ENCODE measurements around the gene ENOX2.

ENOX2 gene

GRCh38 chrX:130884627-130885026 is 18.4 kb downstream of the ENOX2 start:
- no peak for DNase-seq

DNA sequence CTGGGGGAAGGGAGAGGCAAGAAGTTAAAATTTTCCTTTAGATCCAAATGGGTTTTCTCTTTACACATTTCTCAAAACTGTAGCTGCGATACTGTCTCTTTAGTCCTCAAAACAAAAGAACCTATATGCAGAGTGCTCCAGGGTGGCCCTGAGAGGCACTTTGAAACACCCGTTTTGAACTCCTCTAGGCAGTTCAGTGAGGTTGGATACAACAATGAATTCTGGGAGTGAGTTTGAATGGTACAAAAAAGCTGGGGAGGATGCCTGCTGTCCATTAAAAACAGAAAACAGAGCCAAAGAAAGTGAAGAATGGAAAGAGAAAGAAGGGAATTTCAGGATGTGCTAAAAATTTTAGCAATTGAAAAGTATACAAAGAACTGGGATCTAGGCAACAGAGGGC is 23.1 kb downstream of the ENOX2 start:
- DNase-seq = no peak

GRCh38 chrX:130878350-130879341 is 24.4 kb downstream of the ENOX2 start:
- no peak for DNase-seq

DNA sequence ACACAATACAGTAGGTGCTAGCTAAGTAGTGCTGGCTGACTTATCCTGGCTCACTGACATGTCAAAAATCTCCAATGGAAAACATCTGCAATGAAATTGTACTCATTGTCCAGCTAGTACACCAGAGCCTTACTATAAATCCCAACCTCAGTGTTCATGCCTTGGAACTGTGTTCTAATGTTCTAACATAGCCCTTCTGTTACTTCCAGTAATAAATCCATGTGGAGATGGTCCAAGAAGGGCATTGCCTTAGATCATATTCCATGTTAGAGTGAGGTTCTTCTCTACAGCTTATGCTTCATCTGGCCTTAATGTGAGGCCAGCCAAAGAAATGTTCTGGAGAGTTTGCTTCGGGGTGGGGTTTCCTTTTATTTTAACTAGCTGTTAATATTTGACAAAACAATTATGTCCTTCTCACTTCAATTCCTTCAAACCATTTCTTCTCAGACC is 25.1 kb downstream of the ENOX2 start:
- no peak for DNase-seq

DNA sequence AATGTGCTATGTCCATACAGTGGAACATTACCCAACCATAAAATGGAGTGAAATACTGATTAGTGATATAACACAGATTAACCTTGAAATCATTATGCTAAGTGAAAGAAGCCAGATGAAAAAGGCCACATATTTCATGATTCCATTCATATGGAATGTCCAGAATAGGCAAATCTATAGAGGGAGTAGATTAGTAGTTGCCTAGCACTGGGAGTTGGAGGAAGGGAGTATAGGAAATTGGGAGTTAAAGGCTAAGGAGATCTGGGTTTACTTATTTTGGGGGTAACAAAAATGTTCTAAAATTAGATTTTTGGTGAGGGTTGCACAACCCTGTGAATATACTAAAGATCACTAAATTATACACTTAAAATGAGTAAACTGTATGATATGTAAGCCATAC is 26.8 kb downstream of the ENOX2 start:
- DNase-seq = no peak

DNA sequence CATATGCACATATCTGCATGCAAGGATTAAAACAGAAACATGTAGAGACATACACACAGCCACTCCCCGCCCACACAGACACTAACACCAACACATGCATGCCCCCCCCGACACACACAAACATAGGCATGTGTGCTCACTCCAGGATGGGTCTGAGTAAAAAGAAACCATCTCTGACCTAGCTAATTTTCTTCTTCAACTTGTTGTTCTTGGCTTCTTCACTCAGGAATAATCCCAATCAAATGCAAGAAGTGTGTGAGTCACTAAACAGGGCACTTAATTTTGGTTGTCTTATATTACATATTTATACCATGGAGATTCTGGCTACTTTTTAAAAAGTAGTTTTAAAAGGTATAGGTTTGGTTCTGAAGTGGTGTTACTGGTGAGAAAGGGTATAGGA is 28.3 kb downstream of the ENOX2 start:
- no peak for DNase-seq

GRCh38 chrX:130869239-130869638 is 33.8 kb downstream of the ENOX2 start:
- DNase-seq = no peak

DNA sequence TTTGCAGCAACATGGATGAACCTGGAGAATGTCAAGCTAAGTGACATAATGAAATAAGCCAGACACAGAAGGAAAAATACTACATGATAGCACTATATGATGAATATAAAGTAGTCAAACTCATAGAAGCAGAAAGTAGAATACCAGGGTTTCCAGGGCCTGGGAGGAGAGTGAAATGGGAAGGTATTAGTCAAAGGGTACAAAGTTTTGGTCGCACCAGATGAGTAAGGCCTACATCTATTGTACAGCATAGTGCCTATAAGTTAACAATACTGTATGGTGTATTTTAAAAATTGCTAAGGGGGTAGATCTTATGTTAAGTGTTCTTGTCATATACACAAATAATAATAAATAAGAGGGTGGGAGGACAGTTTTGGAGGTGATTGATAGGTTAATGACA is 41.5 kb downstream of the ENOX2 start:
- no peak for DNase-seq

DNA sequence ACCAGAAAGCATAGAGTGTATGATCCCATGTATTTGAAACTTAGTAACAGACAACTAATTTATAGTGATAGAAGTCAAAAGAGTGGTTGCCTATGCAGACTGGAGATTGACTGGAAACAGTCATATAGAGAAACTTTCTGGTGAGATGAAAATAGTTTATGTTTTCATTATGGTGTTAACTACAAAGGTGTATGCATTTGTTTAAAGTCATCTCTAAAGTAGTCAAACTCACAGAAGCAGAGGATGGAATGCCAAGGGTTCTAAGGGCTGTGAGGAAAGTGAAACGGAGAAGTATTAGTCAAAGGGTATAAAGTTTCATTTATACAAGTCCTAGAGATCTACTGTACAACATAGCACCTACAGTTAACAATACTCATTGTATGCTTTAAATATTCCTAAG is 45.8 kb downstream of the ENOX2 start:
- DNase-seq = no peak

DNA sequence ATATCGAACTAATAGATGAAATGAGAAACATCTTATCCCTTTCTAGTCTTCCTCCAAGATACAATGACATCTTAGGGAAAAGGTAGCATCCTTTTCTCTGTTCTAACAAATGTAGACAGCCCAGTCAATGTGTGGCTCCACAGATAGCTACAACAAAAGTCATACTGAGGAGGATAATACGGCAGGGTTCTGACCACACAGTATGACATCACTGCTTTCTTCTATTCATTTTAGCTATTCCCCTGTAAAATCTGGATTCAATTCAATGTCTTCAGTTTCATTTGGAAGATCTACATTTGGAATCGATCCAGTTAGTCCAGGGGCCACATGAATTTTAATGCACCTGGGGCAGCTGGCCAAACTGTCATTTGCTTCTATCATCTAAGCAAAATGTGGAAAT is 51.4 kb downstream of the ENOX2 start:
- no peak for DNase-seq

GRCh38 chrX:130848763-130849162 is 54.2 kb downstream of the ENOX2 start:
- DNase-seq = no peak

DNA sequence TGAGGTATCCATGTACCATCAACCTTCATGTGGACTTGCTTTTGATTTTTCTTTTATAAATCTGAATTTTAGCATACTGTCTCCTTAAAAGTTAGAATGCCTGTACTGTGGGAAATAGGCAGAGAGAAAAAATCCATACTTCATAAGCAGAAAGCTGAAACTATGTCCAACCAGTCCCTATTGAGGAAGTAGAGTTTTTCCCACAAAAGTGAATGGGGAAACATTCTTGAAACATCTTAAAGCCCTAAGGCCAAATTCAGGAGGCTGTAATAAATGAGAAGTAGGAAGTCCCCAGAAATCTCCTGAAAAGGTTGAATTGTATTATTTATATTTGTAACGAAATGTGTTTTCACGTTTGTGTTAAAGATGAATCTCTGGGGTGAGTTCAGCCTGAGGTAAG is 56.3 kb downstream of the ENOX2 start:
- DNase-seq = no peak

DNA sequence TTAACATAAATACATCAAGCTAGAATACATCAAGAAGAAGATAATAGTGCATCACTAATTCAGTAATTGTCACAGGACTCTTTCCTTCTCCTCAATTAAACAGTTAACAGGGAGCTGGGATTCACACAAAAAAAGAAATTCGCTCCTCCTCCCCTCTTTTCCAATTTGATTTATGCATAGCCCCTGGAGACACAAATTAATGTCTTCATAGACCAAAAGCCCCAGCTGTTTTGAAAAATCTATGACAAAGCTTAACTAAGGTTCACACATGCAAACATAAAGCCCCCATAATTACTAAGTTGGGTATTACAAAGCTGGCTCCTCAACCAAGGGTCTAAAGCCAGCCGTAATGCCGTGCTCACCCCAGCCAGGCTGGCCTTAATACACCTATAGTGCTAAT is 61.2 kb downstream of the ENOX2 start:
- no peak for DNase-seq

GRCh38 chrX:130840345-130840744 is 62.7 kb downstream of the ENOX2 start:
- no peak for DNase-seq

DNA sequence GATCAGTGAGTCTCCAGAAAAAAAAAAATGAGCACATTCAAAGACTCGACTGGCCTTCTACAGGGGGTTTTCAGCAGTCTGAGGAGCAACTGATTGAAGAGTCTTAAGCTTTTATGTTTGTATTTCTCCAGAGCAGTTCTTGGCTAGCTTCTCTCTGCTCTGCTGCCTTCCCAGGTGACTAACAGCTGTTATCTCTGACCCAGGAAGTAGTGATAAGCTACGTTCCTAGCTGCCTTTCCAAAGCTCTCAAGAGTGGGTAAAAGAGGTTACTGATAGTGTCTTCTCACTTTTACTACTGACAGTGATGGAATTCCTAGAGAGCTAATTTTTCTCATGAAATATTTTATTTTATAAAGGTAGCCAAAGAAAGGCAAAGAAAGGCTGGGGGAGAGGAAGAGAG is 66.6 kb downstream of the ENOX2 start:
- no peak for DNase-seq

DNA sequence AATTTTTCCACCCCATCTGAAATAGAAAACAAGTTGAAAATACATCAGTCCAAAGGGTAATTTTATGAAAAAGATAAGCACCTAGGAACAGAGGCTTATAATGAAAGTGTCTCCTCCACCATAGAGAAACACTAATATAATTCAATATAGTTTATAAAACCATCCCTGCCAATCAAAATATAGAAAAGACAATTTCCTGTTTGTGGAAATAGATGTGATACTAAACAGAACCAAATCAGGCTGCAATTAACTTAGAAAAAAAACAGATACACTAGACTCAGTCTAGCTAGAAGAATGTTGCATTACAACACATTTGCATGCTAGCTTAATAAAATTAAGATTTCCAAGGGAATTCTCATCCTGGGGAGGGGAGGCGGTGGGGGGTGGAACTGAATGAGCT is 68.2 kb downstream of the ENOX2 start:
- DNase-seq = no peak

DNA sequence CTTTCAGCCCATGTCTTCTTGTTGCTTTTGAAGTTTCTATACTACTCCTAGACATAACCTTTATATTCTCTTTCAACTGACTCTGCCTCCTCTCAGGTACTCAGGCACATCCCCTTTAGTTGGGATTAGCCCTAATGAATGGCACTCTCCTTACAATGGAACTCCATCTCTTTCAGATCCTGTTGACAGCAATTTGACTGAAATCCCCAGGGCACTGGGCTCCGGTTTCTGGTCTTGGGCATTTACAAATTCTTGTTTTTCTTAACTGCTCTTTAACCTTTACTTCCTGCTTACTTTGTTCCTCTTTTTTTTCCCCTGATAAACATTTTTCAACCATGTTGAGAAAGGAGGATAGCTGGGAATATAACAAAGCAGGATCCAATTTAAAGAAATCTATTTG is 68.9 kb downstream of the ENOX2 start:
- DNase-seq = no peak

DNA sequence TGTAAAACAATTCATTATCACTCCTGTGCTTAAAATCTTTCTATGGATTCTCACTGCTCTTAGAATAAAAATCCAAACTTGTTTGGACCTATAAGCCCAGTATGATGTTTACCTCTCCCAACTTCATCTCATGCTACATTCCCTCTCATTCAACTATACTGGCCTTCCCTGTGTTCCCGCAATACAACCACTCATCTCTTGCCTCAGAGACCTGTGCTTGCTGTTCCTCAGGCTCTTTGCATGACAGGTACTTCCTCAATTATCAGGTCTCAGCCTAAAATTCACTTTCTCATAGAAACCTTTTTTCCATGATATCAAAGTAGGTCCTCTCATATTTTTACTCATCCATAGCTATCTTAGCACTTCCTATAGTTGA is 71.7 kb downstream of the ENOX2 start:
- DNase-seq = no peak

GRCh38 chrX:130830599-130831346 is 72.2 kb downstream of the ENOX2 start:
- DNase-seq = no peak

DNA sequence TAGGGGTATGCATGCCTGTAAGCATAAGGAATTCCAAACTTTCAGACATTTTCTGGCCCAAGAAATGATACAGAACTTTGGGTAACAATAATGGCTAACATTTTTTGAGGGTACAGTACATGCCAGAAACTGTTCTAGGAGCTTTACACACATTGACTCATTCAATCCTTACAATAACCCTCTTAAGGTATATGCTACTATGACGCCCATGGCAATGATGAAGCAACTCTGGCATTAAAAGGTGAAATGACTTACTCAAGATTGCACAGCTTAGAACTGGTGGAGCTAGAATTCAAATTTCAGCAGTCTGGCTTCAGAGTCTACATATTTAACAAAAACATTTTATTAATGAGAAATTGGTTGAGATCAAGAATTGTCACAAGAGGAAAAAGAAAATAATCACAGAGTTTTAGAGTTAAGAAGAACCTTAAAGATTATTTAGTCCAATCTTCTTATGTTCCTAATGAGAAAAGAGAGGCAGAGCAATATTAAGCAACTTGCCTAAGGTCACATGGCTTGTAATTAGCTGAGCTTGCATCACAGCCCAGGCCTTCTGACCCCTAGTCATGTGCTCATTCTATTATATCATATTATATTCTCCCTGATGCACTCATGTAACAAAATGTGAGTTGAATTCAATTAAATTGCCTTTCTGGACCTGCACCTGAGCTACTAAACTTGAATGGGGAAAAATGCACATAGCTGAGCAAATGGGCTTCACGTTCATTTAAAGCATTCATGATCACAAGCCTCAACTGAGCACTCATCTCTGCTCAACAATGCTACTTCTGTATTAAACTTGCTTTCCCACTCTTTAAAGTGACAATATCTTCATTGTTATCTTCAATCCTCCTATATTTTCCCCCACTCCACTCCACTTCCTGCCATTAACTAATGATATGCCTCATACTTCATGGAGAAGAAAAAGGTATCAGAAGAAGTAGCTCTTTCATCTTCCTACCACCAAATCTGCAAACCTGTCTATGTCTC is 73.2 kb downstream of the ENOX2 start:
- DNase-seq = no peak

DNA sequence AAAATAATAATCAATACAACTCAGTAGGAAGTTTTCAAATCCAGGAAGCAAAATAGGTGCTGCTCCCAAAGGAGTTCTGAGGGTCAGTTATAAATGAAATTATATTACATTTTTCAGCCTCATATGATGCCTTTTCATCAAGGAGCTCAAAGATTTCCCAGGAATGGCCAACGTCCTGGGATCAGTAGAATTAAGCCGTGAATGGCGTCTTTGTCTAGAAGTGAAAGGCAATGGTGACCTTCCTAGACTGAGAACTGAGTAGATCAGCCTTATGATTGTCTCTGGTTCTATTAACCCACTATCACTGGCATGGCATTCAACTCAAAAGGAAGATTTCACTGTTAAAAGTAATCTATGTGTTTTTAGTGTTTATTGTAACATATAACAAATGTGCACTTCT is 74.4 kb downstream of the ENOX2 start:
- no peak for DNase-seq

- DNase-seq = no peak
These were observed 75.4 kb downstream of the ENOX2 start for GRCh38 chrX:130827648-130828047.

DNA sequence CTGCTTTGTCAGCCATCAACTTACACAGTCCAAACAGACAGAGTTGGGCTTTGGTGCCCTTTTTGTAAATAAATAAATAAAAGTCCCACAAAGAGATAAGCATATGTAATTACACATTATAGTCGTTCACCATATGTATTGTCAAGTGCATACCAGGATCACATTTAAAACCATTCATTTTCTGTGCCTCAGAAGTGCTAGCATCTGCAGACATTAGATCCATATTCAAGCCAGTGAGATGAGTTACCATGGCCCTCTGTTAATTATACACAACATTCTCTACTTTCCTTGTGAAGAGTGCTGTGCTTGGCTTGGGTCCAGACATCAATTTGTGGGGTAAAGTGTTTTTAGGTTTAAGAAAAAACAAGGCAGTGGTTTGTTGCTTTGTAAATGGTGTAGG is 76.8 kb downstream of the ENOX2 start:
- DNase-seq = no peak

Measured in CD4-positive, alpha-beta T cell treated with Interleukin-12 subunit alpha and Interleukin-12 subunit beta, for 1 hour (primary cell).